Keratinocyte (primary cell): ENCODE results near the gene CACNB2.

Source experiments
- EZH2 ChIP-seq: IDR thresholded peaks from one replicate; pipeline ENCODE4 v1.6.1; 2012; ENCODE audit warnings: inconsistent platforms, mild to moderate bottlenecking, low read length, moderate library complexity
- TF ChIP-seq, protein P1 (sequence below), 3 experiments: IDR thresholded peaks in 1 of 3; conservative IDR thresholded peaks in 1 of 3; optimal IDR thresholded peaks in 1 of 3; 2 replicates in 2 of 3; 3 replicates in 1 of 3; pipeline versions ENCODE3 to v1.5.1; 2011; ENCODE audit warnings: low read length in 3 of 3, mild to moderate bottlenecking in 3 of 3, moderate library complexity in 2 of 3, control low read depth in 1 of 3, inconsistent platforms in 1 of 3; ENCODE audit not compliant: insufficient read depth in 2 of 3; ENCODE audit errors: extremely low read depth in 1 of 3

- TF ChIP-seq, protein P1, sequence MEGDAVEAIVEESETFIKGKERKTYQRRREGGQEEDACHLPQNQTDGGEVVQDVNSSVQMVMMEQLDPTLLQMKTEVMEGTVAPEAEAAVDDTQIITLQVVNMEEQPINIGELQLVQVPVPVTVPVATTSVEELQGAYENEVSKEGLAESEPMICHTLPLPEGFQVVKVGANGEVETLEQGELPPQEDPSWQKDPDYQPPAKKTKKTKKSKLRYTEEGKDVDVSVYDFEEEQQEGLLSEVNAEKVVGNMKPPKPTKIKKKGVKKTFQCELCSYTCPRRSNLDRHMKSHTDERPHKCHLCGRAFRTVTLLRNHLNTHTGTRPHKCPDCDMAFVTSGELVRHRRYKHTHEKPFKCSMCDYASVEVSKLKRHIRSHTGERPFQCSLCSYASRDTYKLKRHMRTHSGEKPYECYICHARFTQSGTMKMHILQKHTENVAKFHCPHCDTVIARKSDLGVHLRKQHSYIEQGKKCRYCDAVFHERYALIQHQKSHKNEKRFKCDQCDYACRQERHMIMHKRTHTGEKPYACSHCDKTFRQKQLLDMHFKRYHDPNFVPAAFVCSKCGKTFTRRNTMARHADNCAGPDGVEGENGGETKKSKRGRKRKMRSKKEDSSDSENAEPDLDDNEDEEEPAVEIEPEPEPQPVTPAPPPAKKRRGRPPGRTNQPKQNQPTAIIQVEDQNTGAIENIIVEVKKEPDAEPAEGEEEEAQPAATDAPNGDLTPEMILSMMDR (optimal IDR thresholded peaks at IDR 0.05 in 1 of 3, IDR thresholded peaks at IDR 0.05 in 1 of 3, conservative IDR thresholded peaks at IDR 0.05 in 1 of 3; ENCODE audit: extremely low read depth in 1 of 3, insufficient read depth in 2 of 3, low read length in 3 of 3): no peak
- TF ChIP-seq EZH2: no peak
These were observed 400.0 kb downstream of the CACNB2 start for GRCh38 chr10:18540195-18540594.
